ENCODE data around the gene GCKR. TPM values are rescaled to one million over a fixed set of nuclear protein-coding genes. Genes with fewer than 3 reads are reported as not detected.

GCKR gene
- total RNA-seq, 6 donors from 2014 or later = 0.24 to 0.83 TPM; not detected in 4

- no peak for ATAC-seq (ENCODE audit: low FRiP score in 2 of 2)
- Histone ChIP-seq H3K36me3 (peaks cover 0 to 45% (median 28%) of the 10 kb centered on the region in 4 donors), H3K27ac (no peak overlapping the region), H3K27me3 (no peaks in the 10 kb centered on the region), H3K9me3 (no peaks in the 10 kb centered on the region), H3K4me3 (no peak overlapping the region), H3K4me1 (no peaks in the 10 kb centered on the region)
- TF ChIP-seq EP300 (IDR thresholded peaks at IDR 0.05) (no peak), CTCF (IDR thresholded peaks at IDR 0.05) (no peak), POLR2AphosphoS5 (IDR thresholded peaks at IDR 0.05) (no peak), POLR2A (IDR thresholded peaks at IDR 0.05) (no peak)
- WGBS, 2 donors = 71 to 82% methylated on average over 8 of the region's 8 CpGs
- no peak for DNase-seq
Observed at GRCh38 chr2:27461118-27461517, 35.5 kb upstream of the GCKR start.

- H3K9me3 ChIP-seq = no peaks in the 10 kb centered on the region
- H3K27ac ChIP-seq = no peak overlapping the region
- no peaks in the 10 kb centered on the region for H3K27me3 ChIP-seq
- no peak overlapping the region for H3K4me3 ChIP-seq
- H3K4me1 ChIP-seq = no peaks in the 10 kb centered on the region
- H3K36me3 ChIP-seq = peaks cover 0 to 12% (median 6%) of the 10 kb centered on the region in 4 donors
- 97 to 98% methylated on average over 7 of the region's 7 CpGs for WGBS, 2 donors
- no peak for TF ChIP-seq CTCF (IDR thresholded peaks at IDR 0.05)
- no peak for TF ChIP-seq POLR2AphosphoS5 (IDR thresholded peaks at IDR 0.05)
- no peak for TF ChIP-seq POLR2A (IDR thresholded peaks at IDR 0.05)
- TF ChIP-seq EP300 (IDR thresholded peaks at IDR 0.05) = no peak
- no peak for DNase-seq
- no peak for ATAC-seq (ENCODE audit: low FRiP score in 2 of 2)
Observed at GRCh38 chr2:27464443-27464842, 32.2 kb upstream of the GCKR start.

GRCh38 chr2:27471961-27472360 lies 24.7 kb upstream of the GCKR start:
- DNase-seq (no peak), ATAC-seq (ENCODE audit: low FRiP score in 2 of 2) (no peak)
- no peak overlapping the region for H3K27ac ChIP-seq
- 92 to 96% methylated on average over 5 of the region's 5 CpGs for WGBS, 2 donors
- peaks cover 5 to 47% (median 23%) of the 10 kb centered on the region in 4 donors for H3K36me3 ChIP-seq
- H3K27me3 ChIP-seq = no peaks in the 10 kb centered on the region
- H3K4me3 ChIP-seq = no peak overlapping the region
- H3K4me1 ChIP-seq = no peaks in the 10 kb centered on the region
- TF ChIP-seq EP300 (IDR thresholded peaks at IDR 0.05) (no peak), POLR2AphosphoS5 (IDR thresholded peaks at IDR 0.05) (no peak), CTCF (IDR thresholded peaks at IDR 0.05) (no peak), POLR2A (IDR thresholded peaks at IDR 0.05) (no peak)
- H3K9me3 ChIP-seq = no peaks in the 10 kb centered on the region

- 82 to 85% methylated on average over 3 of the region's 3 CpGs for WGBS, 2 donors
- no peak for TF ChIP-seq CTCF (IDR thresholded peaks at IDR 0.05)
- TF ChIP-seq POLR2AphosphoS5 (IDR thresholded peaks at IDR 0.05) = no peak
- no peak for TF ChIP-seq EP300 (IDR thresholded peaks at IDR 0.05)
- no peak for TF ChIP-seq POLR2A (IDR thresholded peaks at IDR 0.05)
Observed at GRCh38 chr2:27485496-27485895, 11.1 kb upstream of the GCKR start.

GRCh38 chr2:27489118-27489497 lies 7.5 kb upstream of the GCKR start:
- DNase-seq (no peak), ATAC-seq (ENCODE audit: low FRiP score in 2 of 2) (peak; percentile 7 to 29)
- Histone ChIP-seq H3K9me3 (no peaks in the 10 kb centered on the region), H3K4me3 (peak overlapping the region; percentile 43 to 73 (median 58)), H3K4me1 (peaks cover 12 to 18% (median 13%) of the 10 kb centered on the region in 4 donors), H3K36me3 (peaks cover 0 to 8% (median 2%) of the 10 kb centered on the region in 4 donors), H3K27me3 (no peaks in the 10 kb centered on the region), H3K27ac (peak overlapping the region; percentile 32 to 80 (median 50))
- no peak for TF ChIP-seq EP300 (IDR thresholded peaks at IDR 0.05)
- no peak for TF ChIP-seq POLR2AphosphoS5 (IDR thresholded peaks at IDR 0.05)
- no peak for TF ChIP-seq CTCF (IDR thresholded peaks at IDR 0.05)
- TF ChIP-seq POLR2A (IDR thresholded peaks at IDR 0.05) = no peak
- WGBS, 2 donors = 4 to 13% methylated on average over 8 to 11 of the region's 11 CpGs

More at GRCh38 chr2:27485496-27485895, 11.1 kb upstream of the GCKR start:
- Histone ChIP-seq H3K4me1 (peaks cover 12 to 17% (median 13%) of the 10 kb centered on the region in 4 donors), H3K27ac (no peak overlapping the region), H3K4me3 (no peak overlapping the region), H3K9me3 (no peaks in the 10 kb centered on the region), H3K27me3 (no peaks in the 10 kb centered on the region), H3K36me3 (peaks cover 0 to 44% (median 15%) of the 10 kb centered on the region in 4 donors)
- no peak for ATAC-seq (ENCODE audit: low FRiP score in 2 of 2)
- DNase-seq = no peak

Data from upper lobe of left lung (tissue), 6 donors.